ENCODE data around the gene ITPA. TPM values are rescaled to one million over a fixed set of nuclear protein-coding genes. Genes with fewer than 3 reads are reported as not detected.

The ITPA gene
- total and polyA plus RNA-seq, 2 of the 13 experiments (the other 11 are each of a cell fraction or from before 2014, with no cell fraction given) = 60.1 to 103 TPM

DNA sequence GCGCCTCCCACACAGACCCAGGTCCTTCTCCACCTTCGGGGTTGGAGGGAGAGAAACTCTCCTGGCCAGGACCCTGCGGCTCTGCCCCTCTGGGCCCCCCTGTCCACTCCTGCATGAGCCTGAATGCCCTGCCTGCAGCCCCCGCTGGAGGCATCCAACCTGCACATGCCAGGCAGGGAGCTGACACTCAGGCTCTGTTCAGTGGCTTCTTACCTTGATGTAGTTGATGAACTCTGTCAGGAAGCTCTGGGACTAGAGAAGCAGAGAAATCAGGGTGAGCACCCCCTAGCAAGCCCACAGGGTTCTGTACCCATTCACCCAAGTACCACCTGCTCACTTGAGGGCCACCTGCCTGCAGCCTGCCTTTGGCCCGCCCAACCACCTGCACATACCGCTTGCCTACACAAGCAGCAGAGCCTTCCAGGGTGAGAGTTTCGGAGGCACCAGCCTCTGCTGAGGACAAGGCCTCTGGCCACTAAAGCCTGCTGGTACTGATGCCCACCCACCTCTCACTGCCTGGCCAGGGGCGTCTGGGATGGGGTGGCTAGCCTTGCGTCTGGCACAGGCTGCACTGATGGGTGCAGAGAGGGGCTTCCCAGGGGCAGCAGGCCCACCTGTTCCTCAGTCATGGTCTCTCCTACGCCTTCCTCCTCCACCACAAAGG lies 14.5 kb upstream of the ITPA start (continued):
- TF ChIP-seq SRSF1 (optimal IDR thresholded peaks at IDR 0.05; ENCODE audit: low read depth, low read length) (peak; percentile 39), CHD2 (IDR thresholded peaks at IDR 0.05; ENCODE audit: low read depth, low read length) (no peak), POLR2A (IDR thresholded peaks at IDR 0.05; ENCODE audit: insufficient read depth in 1 of 2, low read depth in 2 of 2, low read length in 2 of 2) (0 out of 4 replicates have a peak, but pooled peaks of 1 of the 2 experiments have one; percentile 4), RBFOX2 (IDR thresholded peaks at IDR 0.05; ENCODE audit: low read depth, low read length) (peak; percentile 66), IKZF4 (CRISPR knock-in tag; IDR thresholded peaks at IDR 0.05; ENCODE audit: borderline replicate concordance, low read depth, not compliant biosample characterization) (no peak), ZNF589 (CRISPR knock-in tag; conservative IDR thresholded peaks at IDR 0.05) (no peak), ATF7 (IDR thresholded peaks at IDR 0.05) (no peak), ATF7 (CRISPR knock-in tag; IDR thresholded peaks at IDR 0.05) (0 out of 2 replicates have a peak, but pooled peaks have one; percentile 35), AGO2 (optimal IDR thresholded peaks at IDR 0.05; ENCODE audit: low read depth, low read length) (peak; percentile 91), HNRNPH1 (optimal IDR thresholded peaks at IDR 0.05; ENCODE audit: low read depth, low read length) (no peak), SALL1 (CRISPR knock-in tag; IDR thresholded peaks at IDR 0.05) (no peak)
- TF ChIP-seq, protein P1, sequence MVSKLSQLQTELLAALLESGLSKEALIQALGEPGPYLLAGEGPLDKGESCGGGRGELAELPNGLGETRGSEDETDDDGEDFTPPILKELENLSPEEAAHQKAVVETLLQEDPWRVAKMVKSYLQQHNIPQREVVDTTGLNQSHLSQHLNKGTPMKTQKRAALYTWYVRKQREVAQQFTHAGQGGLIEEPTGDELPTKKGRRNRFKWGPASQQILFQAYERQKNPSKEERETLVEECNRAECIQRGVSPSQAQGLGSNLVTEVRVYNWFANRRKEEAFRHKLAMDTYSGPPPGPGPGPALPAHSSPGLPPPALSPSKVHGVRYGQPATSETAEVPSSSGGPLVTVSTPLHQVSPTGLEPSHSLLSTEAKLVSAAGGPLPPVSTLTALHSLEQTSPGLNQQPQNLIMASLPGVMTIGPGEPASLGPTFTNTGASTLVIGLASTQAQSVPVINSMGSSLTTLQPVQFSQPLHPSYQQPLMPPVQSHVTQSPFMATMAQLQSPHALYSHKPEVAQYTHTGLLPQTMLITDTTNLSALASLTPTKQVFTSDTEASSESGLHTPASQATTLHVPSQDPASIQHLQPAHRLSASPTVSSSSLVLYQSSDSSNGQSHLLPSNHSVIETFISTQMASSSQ (IDR thresholded peaks at IDR 0.05; ENCODE audit: low read depth) = no peak
- TF ChIP-seq, protein P1 (CRISPR knock-in tag; IDR thresholded peaks at IDR 0.05; ENCODE audit: borderline replicate concordance) = 0 out of 2 replicates have a peak, but pooled peaks have one; percentile 34
- TF ChIP-seq, protein P2, sequence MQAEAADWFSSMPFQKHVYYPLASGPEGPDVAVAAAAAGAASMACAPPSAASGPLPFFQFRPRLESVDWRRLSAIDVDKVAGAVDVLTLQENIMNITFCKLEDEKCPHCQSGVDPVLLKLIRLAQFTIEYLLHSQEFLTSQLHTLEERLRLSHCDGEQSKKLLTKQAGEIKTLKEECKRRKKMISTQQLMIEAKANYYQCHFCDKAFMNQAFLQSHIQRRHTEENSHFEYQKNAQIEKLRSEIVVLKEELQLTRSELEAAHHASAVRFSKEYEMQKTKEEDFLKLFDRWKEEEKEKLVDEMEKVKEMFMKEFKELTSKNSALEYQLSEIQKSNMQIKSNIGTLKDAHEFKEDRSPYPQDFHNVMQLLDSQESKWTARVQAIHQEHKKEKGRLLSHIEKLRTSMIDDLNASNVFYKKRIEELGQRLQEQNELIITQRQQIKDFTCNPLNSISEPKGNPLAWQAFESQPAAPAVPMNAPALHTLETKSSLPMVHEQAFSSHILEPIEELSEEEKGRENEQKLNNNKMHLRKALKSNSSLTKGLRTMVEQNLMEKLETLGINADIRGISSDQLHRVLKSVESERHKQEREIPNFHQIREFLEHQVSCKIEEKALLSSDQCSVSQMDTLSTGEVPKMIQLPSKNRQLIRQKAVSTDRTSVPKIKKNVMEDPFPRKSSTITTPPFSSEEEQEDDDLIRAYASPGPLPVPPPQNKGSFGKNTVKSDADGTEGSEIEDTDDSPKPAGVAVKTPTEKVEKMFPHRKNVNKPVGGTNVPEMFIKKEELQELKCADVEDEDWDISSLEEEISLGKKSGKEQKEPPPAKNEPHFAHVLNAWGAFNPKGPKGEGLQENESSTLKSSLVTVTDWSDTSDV (CRISPR knock-in tag; IDR thresholded peaks at IDR 0.05) = no peak
- TF ChIP-seq, protein P3, sequence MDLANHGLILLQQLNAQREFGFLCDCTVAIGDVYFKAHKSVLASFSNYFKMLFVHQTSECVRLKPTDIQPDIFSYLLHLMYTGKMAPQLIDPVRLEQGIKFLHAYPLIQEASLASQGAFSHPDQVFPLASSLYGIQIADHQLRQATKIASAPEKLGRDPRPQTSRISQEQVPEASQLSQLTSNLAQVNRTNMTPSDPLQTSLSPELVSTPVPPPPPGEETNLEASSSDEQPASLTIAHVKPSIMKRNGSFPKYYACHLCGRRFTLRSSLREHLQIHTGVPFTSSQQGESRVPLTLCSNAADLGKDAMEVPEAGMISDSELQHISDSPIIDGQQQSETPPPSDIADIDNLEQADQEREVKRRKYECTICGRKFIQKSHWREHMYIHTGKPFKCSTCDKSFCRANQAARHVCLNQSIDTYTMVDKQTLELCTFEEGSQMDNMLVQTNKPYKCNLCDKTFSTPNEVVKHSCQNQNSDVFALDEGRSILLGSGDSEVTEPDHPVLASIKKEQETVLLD (CRISPR knock-in tag; IDR thresholded peaks at IDR 0.05; ENCODE audit: low read depth) = no peak
- TF ChIP-seq, protein P4, sequence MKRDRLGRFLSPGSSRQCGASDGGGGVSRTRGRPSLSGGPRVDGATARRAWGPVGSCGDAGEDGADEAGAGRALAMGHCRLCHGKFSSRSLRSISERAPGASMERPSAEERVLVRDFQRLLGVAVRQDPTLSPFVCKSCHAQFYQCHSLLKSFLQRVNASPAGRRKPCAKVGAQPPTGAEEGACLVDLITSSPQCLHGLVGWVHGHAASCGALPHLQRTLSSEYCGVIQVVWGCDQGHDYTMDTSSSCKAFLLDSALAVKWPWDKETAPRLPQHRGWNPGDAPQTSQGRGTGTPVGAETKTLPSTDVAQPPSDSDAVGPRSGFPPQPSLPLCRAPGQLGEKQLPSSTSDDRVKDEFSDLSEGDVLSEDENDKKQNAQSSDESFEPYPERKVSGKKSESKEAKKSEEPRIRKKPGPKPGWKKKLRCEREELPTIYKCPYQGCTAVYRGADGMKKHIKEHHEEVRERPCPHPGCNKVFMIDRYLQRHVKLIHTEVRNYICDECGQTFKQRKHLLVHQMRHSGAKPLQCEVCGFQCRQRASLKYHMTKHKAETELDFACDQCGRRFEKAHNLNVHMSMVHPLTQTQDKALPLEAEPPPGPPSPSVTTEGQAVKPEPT (CRISPR knock-in tag; IDR thresholded peaks at IDR 0.05; ENCODE audit: low read depth) = peak; percentile 37; the same call in 1 of the 2 replicates

All from HepG2 (cell line).